NCI-H526 (cell line): ENCODE data around the gene RPL11.
"Not testable (repeated sequence)": the region's sequence is repeated elsewhere in the genome, so short reads cannot be mapped to it uniquely, and the experiment has no call there.

Source experiments
- DNase-seq, 2 experiments: peaks; one replicate each; lab custom pipeline; 2025; lab: John Stamatoyannopoulos, UW

Gene RPL11

GRCh38 chr1:23691499-23692307 lies at the start of gene RPL11:
Gene RPL11, plus strand, starts transcription at chr1:23691806. Its CDS starts 18 bp downstream, at chr1:23691824.
- DNase-seq, result peak; percentile 92 to 97

- DNase-seq, result no peak
Observed at GRCh38 chr1:23643736-23644554, 47.7 kb upstream of the RPL11 start.

DNA sequence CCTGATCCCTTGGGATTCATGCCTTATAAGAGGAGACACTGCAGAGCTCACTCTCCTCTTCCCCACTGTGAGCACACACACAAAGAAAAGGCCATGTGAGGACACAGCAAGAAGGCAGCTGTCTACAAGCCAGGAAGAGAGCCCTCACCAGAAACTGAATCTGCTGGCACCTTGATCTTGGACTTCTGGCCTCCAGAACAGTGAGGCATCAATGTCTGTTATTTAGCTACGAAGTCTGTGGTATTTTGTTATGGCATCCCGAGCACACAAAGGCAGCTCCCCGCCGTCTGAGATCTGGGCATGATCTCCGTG lies 47.1 kb upstream of the RPL11 start:
- no peak for DNase-seq

- no peak for DNase-seq
Observed at GRCh38 chr1:23645338-23645737, 46.3 kb upstream of the RPL11 start.

GRCh38 chr1:23646091-23646490 lies 45.5 kb upstream of the RPL11 start:
- DNase-seq, result no peak

GRCh38 chr1:23646541-23646940 lies 45.1 kb upstream of the RPL11 start:
- no peak for DNase-seq

GRCh38 chr1:23648576-23648975 lies 43.0 kb upstream of the RPL11 start:
- DNase-seq, result no peak

DNA sequence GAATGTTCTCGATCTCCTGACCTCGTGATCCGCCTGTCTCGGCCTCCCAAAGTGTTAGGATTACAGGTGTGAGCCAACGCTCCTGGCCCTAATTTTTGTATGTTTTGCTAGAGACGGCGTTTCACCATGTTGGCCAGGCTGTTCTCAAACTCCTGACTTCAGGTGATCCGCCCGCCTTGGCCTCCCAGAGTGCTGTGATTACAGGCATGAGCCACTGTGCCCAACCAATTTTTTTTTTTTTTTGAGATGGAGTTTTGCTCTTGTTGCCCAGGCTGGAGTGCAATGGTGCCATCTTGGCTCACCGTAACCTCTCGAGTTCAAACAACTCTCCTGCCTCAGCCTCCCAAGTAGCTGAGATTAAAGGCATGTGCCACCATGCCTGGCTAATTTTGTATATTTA lies 42.4 kb upstream of the RPL11 start:
- not testable (repeated sequence) for DNase-seq

DNA sequence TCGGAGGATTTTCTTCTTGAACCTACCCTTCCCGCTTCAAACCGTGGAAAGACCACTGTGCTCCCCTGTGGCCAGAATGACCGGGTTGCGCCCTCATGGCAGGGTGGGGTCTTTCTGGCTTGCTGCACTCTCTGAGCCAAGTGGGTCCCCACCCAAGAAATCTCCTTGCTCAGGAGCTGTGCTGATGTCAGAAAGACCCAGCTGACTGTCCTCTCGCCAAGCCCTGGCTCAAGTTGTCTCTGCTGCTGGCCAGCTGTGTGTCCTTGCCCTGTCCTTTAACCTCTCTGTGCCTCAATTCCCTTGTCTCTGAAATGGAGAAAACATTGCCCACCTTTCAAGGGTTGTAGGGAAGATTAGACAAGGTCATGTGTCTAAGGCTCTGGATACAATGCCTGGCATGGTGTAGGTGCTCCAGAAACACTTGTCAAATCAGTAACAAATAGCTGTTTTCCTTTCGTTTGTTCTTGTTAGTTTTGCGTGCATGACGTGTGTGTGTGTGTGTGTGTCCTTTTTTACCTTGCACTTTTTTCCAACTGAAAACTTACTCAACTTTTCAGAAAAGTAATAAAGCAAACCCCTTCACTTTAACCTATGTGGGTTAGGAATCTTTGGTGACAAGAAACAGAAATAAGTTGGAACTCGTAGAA lies 41.1 kb upstream of the RPL11 start:
- no peak for DNase-seq

GRCh38 chr1:23651069-23651808 lies 40.4 kb upstream of the RPL11 start:
- DNase-seq, result no peak

DNA sequence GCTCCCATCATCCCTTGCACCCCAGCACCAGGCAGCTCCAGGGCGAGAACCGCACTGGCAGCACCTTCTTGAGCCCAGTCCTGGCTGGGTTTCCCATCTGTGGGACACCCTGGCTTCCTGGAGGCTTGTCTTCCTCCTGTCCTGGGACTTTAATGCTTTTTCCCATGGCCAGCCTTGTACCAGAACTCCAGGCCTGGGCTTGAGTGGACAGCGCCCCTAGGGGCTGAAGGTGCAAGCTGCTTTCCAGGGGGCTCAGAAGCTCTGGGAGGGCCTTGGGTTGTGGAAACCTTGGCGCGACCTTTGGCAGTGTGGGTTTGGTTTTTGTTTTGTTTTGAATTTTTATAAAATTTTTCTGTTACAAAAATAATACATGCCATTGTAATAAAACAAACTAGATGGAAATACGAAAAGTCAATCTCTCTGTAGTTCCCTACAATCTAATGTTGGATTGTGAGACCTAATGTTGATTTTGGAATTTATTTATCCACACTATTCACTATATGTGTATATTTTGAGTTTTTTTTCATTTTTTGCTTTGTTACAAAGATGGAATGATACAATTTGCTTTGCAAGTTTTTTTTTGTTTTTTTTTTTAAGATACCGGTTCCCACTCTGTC lies 33.8 kb upstream of the RPL11 start:
- DNase-seq, result peak; percentile 41 to 63

DNA sequence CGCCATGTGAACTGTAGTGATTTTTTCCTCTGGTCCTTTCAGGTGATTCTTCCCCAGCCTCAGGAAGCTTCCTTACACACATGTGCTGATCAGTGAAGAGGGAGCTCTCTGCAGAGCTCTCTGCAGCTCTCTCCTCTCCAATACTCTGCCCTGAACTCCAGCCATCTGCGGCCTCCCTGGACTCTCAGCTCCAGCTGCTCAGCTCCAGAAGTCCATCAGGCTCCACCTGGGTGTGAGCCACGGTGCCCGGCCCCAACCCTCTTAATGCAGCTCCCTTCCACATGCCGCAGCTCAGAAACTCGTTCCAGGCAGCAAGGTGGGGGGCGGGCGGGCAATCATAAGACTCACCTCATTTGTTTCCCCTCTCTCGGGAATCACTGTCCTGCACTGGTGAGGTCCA lies 30.9 kb upstream of the RPL11 start:
- no peak for DNase-seq

DNA sequence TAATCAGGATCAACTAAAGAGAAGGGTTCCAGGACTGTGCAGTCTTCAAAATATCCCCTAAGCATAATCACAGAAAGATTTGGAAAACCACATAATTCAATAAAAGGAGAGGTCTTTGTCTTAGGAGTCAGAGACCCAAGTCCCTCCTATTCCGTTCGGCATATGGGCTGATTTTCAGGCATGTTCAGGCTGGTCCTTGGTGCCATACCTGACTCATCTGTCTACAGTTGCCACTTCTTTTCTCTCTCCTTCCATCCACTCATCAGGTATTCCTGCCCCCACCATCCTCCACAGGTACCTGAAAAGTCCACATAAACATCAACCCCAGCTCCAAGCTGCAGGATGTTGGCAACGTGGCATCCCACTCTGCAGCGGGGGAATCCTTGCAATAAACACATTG lies 29.7 kb upstream of the RPL11 start:
- DNase-seq, result no peak

DNA sequence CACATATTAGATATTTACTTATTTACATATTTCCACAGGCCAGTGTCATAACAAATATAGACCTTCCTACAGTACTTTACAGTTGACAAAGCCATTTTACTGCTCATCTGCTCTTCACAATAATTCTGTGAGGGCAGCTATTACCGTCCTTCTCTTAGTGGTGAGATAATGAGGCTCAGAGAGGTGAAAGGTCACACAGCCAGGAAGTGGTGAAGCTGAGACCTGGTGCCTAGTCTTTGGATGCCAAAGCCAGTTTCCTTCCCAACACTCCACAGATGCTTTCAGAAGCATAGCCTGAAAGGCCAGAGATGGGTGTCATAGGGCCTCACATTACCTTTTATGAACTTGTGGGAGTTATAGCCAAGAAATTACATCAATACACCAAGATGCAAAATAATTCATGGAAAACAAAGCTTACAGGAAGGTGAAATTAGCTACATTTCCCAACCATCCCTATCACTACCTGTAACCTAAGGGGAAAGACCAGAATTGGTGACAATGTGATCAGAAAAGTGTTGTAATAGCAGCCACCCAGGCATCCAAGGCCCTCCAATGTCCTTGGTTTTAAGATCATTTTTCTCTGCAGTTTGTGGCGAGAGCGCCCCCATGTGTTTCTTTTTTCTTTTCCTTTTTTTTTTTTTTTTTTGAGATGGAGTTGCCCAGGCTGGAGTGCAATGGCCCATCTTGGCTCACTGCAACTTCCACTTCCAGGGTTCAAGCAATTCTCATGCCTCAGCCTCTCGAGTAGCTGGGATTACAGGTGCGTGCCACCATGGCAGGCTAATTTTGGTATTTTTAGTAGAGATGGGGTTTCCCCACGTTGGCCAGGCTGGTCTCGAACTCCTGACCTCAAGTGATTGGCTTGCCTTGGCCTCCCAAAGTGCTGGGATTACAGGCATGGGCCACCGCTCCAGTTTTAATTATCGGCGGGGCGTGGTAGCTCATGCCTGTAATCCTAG lies 26.5 kb upstream of the RPL11 start:
- peak; percentile 5 to 38 for DNase-seq

DNA sequence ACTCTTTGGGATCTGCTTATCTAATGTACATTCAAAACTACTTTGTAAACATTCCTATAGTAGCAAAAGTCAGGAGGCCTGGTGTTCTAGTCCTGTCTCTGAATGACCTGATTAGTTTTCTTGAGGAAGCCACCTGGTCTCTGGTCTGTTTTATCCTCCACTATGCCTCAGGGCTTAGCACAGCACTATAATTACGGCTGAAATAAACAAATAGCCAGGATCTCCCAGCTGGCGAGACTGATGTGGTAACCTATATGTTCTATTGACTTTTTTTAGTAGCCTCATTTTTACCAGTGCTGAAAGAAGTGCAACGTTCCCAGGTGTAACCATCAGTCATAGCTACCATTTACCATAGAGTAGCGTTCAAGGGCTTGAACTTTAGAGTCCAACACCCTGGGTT lies 24.2 kb upstream of the RPL11 start:
- peak; percentile 15 to 20 for DNase-seq

- DNase-seq, result no peak
Observed at GRCh38 chr1:23670709-23671108, 20.9 kb upstream of the RPL11 start.

GRCh38 chr1:23673086-23673813 lies 18.4 kb upstream of the RPL11 start:
- DNase-seq, result no peak

- no peak for DNase-seq
Observed at GRCh38 chr1:23679815-23680214, 11.8 kb upstream of the RPL11 start.

DNA sequence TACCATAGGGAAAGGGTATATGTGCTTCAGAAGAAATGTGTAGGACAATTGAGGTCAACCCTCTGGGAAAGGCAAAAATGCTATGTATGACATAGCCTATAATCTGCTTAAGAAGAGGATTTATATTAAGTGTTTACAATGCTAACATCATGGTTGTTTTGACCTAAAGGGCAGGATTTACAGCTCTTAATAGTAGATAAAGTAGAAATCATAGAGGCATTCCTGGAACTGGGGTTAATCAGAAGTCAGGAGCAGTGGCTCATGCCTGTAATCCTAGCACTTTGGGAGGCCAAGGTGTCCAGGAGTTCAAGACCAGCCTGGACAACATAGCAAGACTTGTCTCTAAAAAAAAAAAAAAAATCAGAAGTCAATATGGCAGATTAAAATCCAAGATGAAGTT lies 8.7 kb upstream of the RPL11 start:
- DNase-seq, result no peak

GRCh38 chr1:23684415-23684814 lies 7.2 kb upstream of the RPL11 start:
- no peak for DNase-seq
